ENCODE results near the gene TFEB.

The TFEB gene

DNA sequence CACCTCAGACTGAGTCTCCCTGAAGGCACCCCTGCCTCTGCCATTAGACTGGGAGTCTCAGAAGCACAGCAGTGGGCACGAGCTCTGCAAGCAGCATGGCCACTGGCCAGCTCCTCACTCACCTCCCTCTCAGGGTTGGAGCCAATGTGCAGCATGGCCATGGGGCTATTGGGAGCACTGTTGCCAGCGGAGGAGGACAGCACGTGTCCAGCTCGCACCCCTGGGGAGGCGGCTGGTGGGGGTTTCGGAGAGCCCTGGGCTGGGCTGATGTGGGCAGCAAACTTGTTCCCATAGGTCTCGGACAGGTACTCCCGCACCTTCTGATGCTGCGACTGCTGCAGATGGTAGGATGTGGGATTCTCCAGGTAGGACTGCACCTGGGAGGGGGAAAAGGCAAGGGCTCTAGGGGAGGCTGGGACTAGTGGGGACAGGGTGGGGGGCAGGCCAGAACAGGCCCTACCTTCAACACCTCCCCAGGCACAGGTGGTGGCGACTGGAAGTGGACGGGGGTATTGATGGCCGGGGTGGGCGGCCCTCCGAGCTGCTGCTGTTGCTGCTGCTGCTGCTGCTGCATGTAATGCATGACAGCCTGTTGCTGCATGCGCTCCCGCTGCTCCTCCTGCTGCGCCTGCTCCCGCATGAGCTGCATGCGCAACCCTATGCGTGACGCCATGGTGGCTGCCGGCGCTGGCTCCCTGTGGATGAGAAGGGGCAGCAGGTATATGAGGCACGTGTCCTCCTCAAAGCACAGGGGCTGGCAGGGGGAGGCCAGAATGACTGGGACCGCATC, 44.7 kb downstream of the TFEB start:
- DNase-seq (ENCODE audit: low read depth): no peak

DNA sequence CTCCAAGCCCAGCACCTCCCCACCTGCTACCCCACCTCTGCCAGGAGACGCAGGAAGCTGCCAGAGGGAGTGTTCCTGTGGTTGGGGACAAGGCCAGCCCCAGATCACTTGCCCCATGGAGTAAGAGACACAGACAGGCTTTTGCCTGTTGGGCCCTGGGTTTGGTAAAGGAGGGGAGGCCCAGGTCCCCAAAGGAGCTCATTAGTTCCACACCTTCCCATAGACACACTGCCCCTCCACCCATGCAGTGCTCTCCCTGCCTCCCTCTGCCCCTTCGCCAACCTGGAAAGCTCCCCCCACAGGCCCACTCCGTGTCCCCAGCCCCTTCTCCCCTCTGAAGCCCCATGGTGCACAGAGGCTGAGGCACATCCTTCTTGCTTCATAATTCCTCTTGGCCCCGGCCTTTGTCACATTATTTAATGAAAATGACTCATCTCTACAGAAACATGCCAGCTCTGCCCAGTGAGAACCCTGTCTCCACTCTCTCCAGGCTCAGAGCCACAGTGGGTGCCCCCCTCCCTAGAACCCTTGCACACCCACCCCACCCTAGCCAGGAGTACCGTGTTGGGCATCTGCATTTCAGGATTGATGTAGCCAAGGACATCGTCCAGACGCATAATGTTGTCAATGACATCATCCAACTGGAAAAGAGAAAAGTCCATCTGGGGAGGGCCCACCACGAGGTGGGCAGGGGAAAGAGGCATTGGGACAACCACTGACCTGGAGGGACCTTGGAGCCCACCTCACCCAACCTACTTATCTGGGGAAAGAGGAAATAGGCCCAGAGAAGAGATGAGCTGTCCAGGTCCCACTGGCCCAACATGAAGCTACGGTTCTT, 46.0 kb downstream of the TFEB start:
- peak; percentile 27 for DNase-seq (ENCODE audit: low read depth)

DNA sequence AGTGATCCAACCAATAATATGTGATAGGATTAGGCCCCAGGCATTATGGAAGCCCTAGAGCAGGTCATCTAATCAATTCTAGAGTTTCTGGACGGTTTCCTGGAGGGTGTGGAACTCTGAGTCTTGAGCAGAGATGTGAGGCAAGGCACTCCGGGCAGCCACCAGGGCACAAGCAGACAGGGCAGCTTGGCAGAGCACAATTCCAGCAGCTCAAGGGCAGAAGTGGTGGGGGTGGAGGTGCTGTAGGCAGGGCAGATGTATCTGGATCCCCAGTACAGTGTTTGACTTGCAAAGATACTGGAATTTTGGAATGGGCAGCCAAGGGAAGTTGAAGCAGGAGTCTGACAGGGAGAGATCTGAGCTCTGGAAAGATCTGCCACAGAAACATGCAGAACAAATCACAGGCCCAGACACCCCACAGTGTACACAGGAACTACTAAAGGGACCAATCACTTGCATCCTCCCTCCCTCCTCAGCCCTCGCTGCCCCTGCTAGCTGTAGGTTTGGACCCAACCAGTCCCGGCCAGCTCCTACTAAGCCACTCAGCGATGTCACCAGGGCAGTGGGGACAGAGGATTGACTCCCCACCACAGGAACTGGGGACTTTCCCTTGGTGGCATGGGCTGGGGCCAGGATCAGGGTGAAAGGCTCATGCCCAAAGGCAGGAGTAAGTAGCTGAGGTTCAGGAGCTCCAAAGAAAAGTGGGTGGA, 47.0 kb downstream of the TFEB start:
- DNase-seq (ENCODE audit: low read depth): no peak

DNA sequence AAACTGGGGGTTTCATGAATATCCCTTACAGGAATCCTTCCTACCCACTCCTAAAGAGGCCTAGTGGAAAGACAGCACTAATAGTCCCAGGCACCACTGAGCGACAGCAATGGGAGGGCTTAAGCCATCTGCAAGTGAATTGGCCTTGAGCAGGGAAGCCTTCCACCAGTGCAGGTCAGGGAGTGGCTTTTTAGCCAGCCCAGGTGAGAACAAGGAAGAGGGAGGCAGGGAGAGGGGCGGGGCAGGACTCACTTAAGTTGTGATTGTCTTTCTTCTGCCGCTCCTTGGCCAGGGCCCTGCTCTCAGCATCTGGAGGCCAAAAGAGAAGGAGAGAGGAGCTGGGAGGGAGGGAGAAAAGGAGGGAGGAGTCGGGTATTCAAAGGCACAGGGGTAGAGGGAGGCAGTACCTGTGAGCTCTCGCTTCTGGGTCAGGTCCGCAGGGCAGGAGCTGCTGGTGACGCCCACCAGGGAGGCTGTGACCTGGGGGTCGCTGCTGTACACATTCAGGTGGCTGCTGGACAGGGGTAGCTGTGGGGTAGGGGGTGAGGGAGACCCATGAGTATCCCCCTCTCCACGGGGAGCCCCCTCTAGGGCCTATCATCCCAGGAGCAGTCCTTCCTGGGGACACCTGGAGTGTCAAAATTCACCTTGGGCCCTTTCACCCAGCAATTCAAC, 47.8 kb downstream of the TFEB start:
- DNase-seq (ENCODE audit: low read depth): no peak

DNA sequence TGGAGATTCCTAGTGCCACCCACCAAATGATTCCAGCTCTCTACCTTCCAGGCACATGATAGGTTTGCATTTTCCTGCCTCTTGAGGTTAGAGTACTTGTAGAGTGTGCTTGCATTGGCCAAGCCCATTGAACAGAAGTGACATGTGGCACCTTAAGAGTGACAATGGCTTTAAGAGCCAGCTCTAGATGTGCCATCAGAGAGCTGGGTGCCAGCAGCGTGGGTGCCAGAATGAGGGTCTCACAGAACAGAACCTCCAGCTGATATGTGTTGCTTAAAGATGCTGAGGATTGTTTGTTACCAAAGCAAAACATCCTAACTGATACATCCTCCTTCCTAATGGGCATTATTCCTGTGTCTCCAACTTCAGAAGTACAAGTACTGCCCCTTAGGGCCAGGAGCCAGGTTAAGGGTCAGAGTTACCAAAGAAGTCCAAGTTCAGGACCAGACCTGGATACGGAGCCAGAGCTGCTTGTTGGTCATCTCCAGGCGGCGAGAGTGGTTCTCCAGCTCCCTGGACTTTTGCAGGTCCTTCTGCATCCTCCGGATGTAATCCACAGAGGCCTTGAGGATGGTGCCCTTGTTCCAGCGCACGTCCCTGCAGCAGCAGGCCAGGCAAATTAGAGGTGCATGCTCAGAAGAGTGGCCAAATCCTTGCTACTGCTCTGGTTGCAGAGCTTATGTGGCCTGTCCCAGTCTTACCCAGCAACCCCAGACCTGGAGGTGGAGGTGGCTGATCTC, 49.6 kb downstream of the TFEB start:
- no peak for DNase-seq (ENCODE audit: low read depth)

DNA sequence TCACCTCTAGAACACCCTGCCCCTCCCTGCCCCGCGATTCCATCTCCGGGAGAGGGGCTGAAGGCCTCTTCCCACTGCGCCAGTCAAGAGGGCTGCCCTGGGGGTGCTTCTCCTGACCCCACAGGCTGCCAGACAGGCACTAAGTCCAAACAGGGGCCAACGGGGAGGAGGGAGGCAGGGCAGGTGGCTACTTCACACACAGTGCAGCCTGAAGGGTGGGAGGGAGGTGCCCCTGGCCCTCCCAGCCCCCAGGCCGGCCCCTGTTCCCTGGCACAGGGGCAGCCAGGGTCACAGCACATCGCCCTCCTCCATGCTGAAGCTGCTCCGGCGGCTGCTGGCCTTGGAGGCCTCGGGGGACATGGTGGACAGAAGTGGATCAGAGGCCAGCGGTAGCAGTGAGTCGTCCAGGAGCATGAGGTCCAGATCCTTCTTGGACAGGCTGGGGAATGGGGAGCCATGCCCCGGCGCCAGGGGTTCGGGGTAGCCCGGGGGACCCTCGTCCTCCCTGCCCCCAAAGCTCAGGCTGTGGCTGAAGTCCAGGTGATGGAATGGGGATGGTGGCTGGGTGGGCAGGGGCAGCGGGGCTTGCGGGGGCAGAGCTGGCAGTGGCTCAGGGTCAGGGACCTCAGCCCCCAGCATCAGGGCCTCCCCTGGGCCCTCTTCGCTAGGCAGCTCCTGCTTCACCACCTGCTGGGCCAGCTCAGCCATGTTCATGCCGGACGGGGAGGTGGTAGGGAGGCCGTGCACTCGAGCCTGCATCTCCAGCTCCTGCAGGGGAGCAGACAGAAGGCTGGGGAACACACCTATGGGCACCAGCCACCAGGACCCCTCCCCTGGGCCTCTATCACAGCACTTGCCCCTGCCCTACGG, 50.9 kb downstream of the TFEB start:
- no peak for DNase-seq (ENCODE audit: low read depth)

- peak; percentile 71 for DNase-seq (ENCODE audit: low read depth)
These were observed 51.7 kb downstream of the TFEB start for GRCh38 chr6:41683523-41684310.

GRCh38 chr6:41683273-41683522, 52.2 kb downstream of the TFEB start:
- peak; percentile 8 for DNase-seq (ENCODE audit: low read depth)

DNA sequence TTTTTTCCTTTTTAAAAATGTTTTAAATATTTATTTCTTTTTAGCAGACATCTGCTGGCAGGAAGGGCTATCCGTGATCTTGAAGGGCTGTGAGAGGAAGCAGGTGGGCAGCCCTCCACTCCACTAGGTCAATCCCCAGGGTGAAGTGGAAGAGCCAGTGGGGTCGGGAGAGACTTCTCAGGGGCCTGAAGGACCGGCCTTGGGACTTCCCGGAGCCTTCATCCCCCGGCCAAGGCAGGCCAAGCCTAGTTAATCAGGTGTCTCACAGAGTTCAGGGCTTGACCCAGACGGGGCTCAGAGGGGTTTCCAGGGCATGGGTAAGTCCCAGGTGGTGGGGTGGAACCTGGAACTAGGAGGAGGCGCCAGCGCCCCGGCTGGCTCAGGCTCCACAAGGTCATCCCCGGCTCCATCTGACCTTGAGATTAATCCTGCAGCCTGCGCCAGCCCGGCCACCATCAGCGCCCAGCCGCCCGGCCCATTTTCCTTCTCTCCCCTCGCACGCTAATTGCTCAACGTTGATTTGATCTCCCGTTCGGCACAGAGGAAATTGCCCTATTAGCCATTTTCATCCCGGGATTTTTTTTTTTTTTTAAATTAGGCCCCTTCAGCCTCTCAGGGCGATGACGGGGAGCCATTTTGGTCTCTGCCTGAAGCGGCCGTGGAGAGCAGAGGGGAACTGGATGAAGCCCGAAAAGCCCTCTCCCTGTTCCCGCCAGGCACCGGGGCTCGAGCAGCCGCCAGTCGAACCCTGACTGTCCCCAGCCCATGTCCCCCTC, 52.7 kb downstream of the TFEB start:
- DNase-seq (ENCODE audit: low read depth): no peak

DNA sequence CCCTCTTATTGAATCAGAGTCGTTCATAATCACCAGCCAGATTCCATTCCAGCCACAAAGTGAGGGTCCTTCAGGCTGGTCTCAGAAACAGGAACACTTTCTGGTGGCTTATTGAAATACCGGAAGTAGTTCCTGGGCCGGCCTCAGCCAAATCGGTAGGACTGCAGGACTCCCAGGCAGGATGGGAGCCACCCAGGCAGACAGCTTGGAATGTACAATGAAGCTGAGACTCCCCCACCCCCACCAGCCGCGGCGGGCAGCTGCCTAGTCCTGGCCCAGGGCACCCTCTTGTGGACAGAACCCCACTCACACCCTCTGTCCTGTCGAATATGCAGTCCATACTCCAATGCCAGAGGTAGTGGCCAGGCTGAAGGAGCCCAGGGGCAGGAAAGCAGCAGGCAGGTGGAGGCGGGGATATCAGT, 53.3 kb downstream of the TFEB start:
- peak; percentile 88 for DNase-seq (ENCODE audit: low read depth)

- DNase-seq (ENCODE audit: low read depth): no peak
These were observed 55.0 kb downstream of the TFEB start for GRCh38 chr6:41680182-41680965.

DNA sequence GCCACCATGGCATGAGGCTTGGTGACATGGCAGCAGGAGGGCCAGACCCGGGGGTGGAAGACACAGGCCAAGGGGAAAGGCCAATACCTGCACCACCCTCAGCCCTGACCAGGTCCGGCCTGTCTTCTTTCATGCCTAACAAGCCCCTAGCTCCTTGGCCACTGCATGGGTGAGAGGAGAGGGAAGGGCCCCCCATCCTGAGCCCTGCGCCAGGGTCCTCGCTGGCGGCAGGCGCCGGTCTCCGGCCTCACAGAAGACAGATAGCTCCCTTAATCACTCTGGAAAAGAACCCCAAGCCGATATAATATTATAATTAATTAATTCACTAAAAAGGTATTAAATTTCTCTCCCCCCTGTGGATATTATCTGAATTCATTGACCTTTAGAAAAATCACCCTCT, 55.7 kb downstream of the TFEB start:
- DNase-seq (ENCODE audit: low read depth): no peak

DNA sequence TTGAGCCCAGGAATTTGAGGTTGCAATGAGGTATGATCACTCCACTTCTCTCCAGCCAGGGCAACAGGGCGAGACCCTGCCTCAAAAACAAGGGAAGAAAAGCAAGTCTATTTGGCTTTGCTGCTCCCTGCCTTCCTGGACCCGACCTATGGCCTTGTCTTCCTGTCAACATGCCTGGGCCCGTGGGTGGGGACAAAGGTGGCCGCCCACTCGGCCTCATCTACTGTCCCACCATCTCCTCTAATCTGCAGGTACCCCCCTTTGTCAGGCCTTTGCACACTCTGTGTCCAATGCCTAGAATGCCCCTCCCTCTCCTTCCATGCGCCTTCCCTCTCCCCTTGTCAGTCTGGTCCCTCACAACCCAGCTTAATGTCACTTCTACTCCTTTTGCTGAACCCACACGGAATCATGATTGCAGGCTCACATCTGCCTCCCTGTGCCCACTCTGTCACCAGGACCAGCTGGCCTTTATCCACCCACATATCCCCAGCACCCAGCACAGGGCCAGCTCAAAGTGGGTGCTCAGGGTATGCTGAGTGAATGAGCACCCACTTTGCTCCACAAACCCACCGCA, 56.8 kb downstream of the TFEB start:
- DNase-seq (ENCODE audit: low read depth): no peak

- no peak for DNase-seq (ENCODE audit: low read depth)
These were observed 58.1 kb downstream of the TFEB start for GRCh38 chr6:41677124-41677921.

- no peak for DNase-seq (ENCODE audit: low read depth)
These were observed 59.0 kb downstream of the TFEB start for GRCh38 chr6:41676431-41676830.

DNA sequence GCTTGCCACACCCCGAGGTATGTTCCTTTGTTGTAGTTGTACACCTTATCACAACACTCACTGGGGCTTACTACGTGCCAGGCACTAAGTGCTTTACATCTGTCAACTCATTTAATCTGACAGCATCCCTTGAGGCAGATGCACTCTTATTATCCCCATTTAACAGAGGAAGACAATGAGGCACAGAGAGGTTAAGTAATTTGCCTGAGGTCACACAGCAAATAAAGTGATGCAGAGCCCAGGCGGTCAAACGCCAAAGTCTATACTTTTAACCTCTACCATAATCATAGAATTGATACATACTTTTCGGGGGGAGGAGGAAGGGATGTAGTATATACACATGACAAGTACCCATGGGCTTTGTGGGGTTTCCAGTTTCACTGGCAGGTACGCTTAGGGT, 59.4 kb downstream of the TFEB start:
- no peak for DNase-seq (ENCODE audit: low read depth)

DNA sequence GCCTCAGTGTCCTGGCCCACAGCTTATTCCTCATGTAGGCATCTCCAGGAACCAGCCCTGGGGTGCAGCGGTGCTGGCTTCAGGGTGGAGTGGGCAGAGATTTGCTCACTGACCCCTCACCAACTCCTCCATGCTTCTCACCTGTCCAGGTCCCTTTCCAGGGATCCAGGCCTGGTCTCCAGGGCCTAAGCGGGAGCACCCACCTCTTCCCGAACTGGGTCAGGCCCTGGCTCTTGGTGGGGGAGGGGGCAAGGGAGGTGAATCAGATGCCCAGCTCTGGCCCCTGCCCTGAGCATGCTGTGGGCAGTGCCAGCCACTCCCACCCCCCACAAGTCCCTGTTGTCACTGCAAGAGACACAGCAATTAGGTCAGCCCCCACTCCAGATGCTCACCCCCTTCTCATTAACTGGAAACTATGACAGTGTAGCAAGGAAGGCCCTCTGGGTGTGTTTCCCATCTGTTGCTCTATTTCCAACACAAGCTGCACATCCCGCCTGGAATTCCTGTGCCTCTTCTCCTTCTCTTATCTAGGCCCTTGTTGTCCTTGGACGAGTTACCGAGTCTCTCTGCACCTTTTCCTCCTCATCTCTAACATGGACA, 60.1 kb downstream of the TFEB start:
- no peak for DNase-seq (ENCODE audit: low read depth)

All from iris pigment epithelial cell (primary cell).